ENCODE results near the gene SMARCA4.

Gene SMARCA4

DNA sequence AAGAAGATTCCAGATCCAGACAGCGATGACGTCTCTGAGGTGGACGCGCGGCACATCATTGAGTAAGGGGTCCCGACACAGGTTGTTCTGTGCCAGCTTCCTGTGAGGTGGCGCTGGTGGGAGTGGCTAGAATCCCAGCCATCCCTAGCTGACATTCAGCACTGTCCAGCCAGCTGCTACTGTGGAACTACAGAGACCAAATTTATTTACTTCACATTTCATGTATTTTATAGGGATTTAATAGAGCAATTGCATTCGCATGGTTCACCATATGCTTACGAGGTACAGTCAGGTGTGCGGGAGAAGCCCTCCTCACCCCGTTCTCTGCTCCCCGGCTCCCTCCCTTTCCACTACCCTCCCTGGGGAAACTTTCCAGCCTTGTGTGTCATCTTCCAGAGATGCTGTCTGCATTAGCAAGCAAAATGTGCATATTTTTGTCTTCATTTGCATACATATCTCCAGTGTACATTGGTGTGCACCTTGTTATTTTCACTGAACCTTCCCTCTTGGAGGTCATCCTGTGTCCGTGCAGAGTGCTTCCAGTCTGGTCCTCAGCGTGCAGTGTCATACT, 47.2 kb downstream of the SMARCA4 start:
- H3K27ac ChIP-seq (ENCODE audit: low read depth, low read length), result no peak overlapping the region
- H3K9me3 ChIP-seq (ENCODE audit: control insufficient read depth in 1 of 2, low read length in 2 of 2), result no peaks in the 10 kb centered on the region
- no peaks in the 10 kb centered on the region for H3K4me1 ChIP-seq (ENCODE audit: control insufficient read depth in 1 of 2, insufficient read depth in 2 of 2, low read length in 2 of 2)
- H3K9ac ChIP-seq (ENCODE audit: low read depth in 1 of 2, low read length in 2 of 2), result no peak overlapping the region
- no peaks in the 10 kb centered on the region for H3K27me3 ChIP-seq (ENCODE audit: control insufficient read depth in 1 of 2, insufficient read depth in 2 of 2, low read length in 2 of 2)
- peaks cover 24 to 72% of the 10 kb centered on the region in 2 donors for H3K36me3 ChIP-seq (ENCODE audit: control insufficient read depth in 1 of 2, insufficient read depth in 2 of 2, low read length in 2 of 2)
- H3K4me3 ChIP-seq (ENCODE audit: low read depth in 1 of 2, low read length in 2 of 2), result no peak overlapping the region

DNA sequence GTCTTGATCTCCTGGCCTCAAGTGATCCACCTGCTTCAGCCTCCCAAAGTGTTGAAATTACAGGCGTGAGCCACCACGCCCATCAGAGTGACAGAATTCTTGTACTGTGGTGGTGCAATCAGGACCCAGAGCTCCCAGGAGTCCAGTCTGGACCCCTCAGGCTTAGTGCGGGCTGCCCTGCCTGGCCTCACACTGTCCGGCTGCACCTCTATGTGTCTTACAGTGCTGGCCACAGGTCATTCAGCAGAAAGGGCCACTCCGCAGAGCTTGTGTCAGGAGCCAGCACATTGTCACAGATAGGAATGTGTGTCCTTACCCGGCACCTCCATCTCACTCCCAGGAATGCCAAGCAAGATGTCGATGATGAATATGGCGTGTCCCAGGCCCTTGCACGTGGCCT, 49.2 kb downstream of the SMARCA4 start:
- Histone ChIP-seq H3K4me1 (ENCODE audit: control insufficient read depth in 1 of 2, insufficient read depth in 2 of 2, low read length in 2 of 2) (no peaks in the 10 kb centered on the region), H3K4me3 (ENCODE audit: low read depth in 1 of 2, low read length in 2 of 2) (no peak overlapping the region), H3K9ac (ENCODE audit: low read depth in 1 of 2, low read length in 2 of 2) (no peak overlapping the region), H3K9me3 (ENCODE audit: control insufficient read depth in 1 of 2, low read length in 2 of 2) (no peaks in the 10 kb centered on the region), H3K27ac (ENCODE audit: low read depth, low read length) (no peak overlapping the region), H3K36me3 (ENCODE audit: control insufficient read depth in 1 of 2, insufficient read depth in 2 of 2, low read length in 2 of 2) (peaks cover 35 to 82% of the 10 kb centered on the region in 2 donors), H3K27me3 (ENCODE audit: control insufficient read depth in 1 of 2, insufficient read depth in 2 of 2, low read length in 2 of 2) (no peaks in the 10 kb centered on the region)

DNA sequence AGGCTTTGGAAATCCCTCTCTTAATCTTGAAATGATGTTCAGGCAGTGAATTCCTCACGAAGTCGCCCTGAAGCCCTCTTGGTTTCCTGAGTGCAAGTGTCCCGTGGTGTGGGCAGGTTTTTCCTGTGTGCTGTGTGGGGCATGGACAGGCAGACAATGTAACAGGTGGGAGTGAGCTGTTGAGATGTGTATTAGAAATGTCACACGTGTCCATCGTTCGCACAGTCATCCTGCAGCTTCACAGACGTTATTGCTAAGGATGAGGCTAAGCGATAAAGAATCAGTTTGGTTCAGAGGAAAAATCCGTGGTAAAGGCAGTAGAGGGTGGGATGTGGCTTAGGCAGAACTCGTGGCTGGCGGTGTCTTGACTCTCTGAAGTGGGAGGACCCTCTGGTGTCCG, 51.7 kb downstream of the SMARCA4 start:
- Histone ChIP-seq H3K4me1 (ENCODE audit: control insufficient read depth in 1 of 2, insufficient read depth in 2 of 2, low read length in 2 of 2) (no peaks in the 10 kb centered on the region), H3K27me3 (ENCODE audit: control insufficient read depth in 1 of 2, insufficient read depth in 2 of 2, low read length in 2 of 2) (no peaks in the 10 kb centered on the region), H3K27ac (ENCODE audit: low read depth, low read length) (no peak overlapping the region), H3K9me3 (ENCODE audit: control insufficient read depth in 1 of 2, low read length in 2 of 2) (no peaks in the 10 kb centered on the region), H3K9ac (ENCODE audit: low read depth in 1 of 2, low read length in 2 of 2) (no peak overlapping the region), H3K36me3 (ENCODE audit: control insufficient read depth in 1 of 2, insufficient read depth in 2 of 2, low read length in 2 of 2) (peaks cover 53 to 88% of the 10 kb centered on the region in 2 donors), H3K4me3 (ENCODE audit: low read depth in 1 of 2, low read length in 2 of 2) (no peak overlapping the region)

DNA sequence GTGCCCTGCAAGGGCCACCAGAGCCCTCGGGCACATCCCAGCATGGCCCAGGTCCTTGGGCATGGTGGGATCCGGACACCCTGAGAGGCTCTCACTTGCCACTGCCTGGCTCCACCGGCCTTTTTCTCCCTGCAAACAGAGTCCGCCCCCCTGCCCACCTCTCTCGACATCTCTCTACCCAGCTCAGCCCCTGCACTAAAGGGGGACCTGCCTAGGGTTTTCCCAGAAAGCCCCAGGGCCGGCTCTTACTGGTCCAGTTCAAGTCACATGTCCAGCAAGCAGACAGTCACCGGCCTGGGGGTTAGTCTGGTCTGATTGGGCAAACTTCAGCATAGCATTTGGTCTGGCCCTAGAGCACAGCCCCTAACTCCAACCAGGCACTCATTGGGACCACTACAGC, 52.9 kb downstream of the SMARCA4 start:
- Histone ChIP-seq H3K36me3 (ENCODE audit: control insufficient read depth in 1 of 2, insufficient read depth in 2 of 2, low read length in 2 of 2) (peaks cover 52 to 90% of the 10 kb centered on the region in 2 donors), H3K4me1 (ENCODE audit: control insufficient read depth in 1 of 2, insufficient read depth in 2 of 2, low read length in 2 of 2) (peaks cover 0 to 7% of the 10 kb centered on the region in 2 donors), H3K9me3 (ENCODE audit: control insufficient read depth in 1 of 2, low read length in 2 of 2) (no peaks in the 10 kb centered on the region), H3K4me3 (ENCODE audit: low read depth in 1 of 2, low read length in 2 of 2) (no peak overlapping the region), H3K27ac (ENCODE audit: low read depth, low read length) (no peak overlapping the region), H3K27me3 (ENCODE audit: control insufficient read depth in 1 of 2, insufficient read depth in 2 of 2, low read length in 2 of 2) (no peaks in the 10 kb centered on the region), H3K9ac (ENCODE audit: low read depth in 1 of 2, low read length in 2 of 2) (no peak overlapping the region)

DNA sequence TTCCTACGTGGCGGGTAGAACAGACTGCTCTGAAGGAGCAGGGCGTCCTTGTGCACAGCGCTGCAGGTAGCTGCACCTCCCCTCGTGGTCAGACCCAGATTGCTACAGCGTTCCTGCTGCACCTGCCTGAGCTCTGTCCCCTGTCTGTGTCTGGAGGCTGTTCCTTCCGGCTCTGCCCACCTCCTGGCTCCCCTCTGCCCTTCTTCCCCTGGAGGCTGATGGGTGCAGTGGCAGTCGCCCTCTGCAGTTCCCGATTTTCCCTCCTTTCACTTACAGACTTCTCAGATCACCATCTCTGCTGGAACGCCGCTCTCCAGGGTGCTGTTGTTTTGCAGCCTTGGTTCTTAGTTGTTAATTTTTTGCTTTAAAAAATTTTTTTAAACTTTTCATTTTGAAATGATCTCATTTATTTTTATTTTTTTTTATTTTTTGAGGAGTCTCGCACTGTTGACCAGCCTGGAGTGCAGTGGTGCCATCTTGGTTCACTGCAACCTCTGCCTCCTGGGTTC, 53.6 kb downstream of the SMARCA4 start:
- Histone ChIP-seq H3K27ac (ENCODE audit: low read depth, low read length) (no peak overlapping the region), H3K27me3 (ENCODE audit: control insufficient read depth in 1 of 2, insufficient read depth in 2 of 2, low read length in 2 of 2) (no peaks in the 10 kb centered on the region), H3K9me3 (ENCODE audit: control insufficient read depth in 1 of 2, low read length in 2 of 2) (no peaks in the 10 kb centered on the region)

DNA sequence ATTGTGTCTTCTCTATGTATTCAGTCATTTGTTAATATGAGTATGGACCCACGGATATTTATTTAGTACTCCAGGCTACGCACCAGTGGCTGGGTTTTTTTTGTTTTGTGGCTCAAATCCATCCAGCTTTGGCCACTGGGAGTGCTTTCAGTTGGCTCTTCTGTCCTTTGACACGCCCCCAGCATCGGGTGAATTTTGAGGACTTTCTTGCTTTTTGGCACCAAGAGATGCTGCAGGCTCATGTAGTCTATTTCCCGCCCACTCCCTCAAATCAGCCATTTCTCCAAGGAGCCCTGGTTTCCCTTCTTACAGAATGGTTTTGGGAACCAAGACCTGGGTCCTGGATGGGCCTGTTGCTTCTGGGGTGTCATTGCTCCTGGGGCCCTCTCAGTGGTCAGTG, 55.8 kb downstream of the SMARCA4 start:
- no peak overlapping the region for H3K4me3 ChIP-seq (ENCODE audit: low read depth in 1 of 2, low read length in 2 of 2)
- no peak overlapping the region for H3K27ac ChIP-seq (ENCODE audit: low read depth, low read length)
- peaks cover 0 to 7% of the 10 kb centered on the region in 2 donors for H3K4me1 ChIP-seq (ENCODE audit: control insufficient read depth in 1 of 2, insufficient read depth in 2 of 2, low read length in 2 of 2)
- H3K9ac ChIP-seq (ENCODE audit: low read depth in 1 of 2, low read length in 2 of 2), result no peak overlapping the region
- H3K27me3 ChIP-seq (ENCODE audit: control insufficient read depth in 1 of 2, insufficient read depth in 2 of 2, low read length in 2 of 2), result no peaks in the 10 kb centered on the region
- H3K36me3 ChIP-seq (ENCODE audit: control insufficient read depth in 1 of 2, insufficient read depth in 2 of 2, low read length in 2 of 2), result peaks cover 61 to 96% of the 10 kb centered on the region in 2 donors
- no peaks in the 10 kb centered on the region for H3K9me3 ChIP-seq (ENCODE audit: control insufficient read depth in 1 of 2, low read length in 2 of 2)

More for the DNA sequence above, 53.6 kb downstream of the SMARCA4 start:
- H3K4me1 ChIP-seq (ENCODE audit: control insufficient read depth in 1 of 2, insufficient read depth in 2 of 2, low read length in 2 of 2), result peaks cover 0 to 7% of the 10 kb centered on the region in 2 donors
- no peak overlapping the region for H3K4me3 ChIP-seq (ENCODE audit: low read depth in 1 of 2, low read length in 2 of 2)
- no peak overlapping the region for H3K9ac ChIP-seq (ENCODE audit: low read depth in 1 of 2, low read length in 2 of 2)
- peaks cover 56 to 93% of the 10 kb centered on the region in 2 donors for H3K36me3 ChIP-seq (ENCODE audit: control insufficient read depth in 1 of 2, insufficient read depth in 2 of 2, low read length in 2 of 2)

DNA sequence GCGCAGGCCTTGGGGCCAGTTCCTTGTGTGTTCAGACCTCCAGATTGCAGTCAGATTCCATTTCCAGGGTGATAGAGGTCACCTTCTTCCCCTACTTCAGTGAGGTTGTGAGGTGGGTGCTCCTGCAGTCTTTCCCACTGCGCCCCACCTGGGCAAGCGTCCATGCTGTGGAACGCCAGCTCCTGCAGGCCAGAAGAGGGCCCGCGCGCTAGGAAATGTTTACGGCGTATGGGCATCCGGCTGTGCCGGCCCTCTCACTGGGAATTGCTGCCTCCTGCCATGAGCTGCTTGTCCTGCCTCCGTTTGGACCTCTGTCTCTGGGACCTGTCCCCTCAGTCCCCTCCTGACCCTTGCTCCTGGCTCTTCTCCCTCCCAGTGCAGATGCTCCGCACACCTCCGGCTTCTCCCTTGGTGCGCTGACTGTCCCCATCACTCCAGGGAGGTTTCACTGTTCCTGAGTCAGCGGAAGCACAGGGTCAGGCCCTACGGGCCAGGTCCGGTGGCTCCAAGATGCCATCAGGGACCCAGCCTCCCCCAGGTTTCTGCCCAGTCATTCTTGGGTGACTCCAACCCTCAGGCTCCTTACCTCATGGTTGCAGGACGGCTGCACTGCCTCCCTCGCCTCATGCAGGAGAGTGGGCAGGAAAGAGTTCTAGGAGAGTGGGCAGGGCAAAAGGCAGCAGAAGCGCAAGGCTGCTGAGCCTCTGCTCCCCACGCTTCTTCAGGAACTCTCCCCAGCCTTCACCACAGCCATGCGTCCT, 56.6 kb downstream of the SMARCA4 start:
- Histone ChIP-seq H3K9ac (ENCODE audit: low read depth in 1 of 2, low read length in 2 of 2) (no peak overlapping the region), H3K27ac (ENCODE audit: low read depth, low read length) (no peak overlapping the region), H3K27me3 (ENCODE audit: control insufficient read depth in 1 of 2, insufficient read depth in 2 of 2, low read length in 2 of 2) (no peaks in the 10 kb centered on the region), H3K4me3 (ENCODE audit: low read depth in 1 of 2, low read length in 2 of 2) (no peak overlapping the region), H3K9me3 (ENCODE audit: control insufficient read depth in 1 of 2, low read length in 2 of 2) (no peaks in the 10 kb centered on the region), H3K36me3 (ENCODE audit: control insufficient read depth in 1 of 2, insufficient read depth in 2 of 2, low read length in 2 of 2) (peaks cover 69 to 98% of the 10 kb centered on the region in 2 donors), H3K4me1 (ENCODE audit: control insufficient read depth in 1 of 2, insufficient read depth in 2 of 2, low read length in 2 of 2) (peaks cover 0 to 7% of the 10 kb centered on the region in 2 donors)

DNA sequence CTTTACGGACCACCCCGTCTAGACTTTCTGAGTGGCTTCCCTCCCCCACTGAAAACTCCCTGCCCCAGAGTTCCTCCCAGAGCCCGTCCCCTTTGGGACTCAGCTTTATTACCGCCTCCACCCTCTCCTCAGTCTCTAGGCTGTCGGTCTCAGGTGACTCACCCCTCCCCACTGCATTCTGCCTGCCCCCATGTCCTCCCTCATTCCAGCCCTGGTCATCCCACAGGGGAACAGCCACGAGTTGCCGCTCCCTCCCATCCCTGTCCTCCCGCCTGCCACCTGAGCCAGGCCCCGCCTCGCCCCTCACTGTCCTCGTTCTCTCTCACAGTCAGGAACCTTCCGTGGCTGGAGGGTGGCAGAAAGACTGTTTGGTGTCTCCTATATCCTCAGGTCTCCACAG, 57.3 kb downstream of the SMARCA4 start:
- Histone ChIP-seq H3K9ac (ENCODE audit: low read depth in 1 of 2, low read length in 2 of 2) (no peak overlapping the region), H3K27ac (ENCODE audit: low read depth, low read length) (no peak overlapping the region), H3K4me1 (ENCODE audit: control insufficient read depth in 1 of 2, insufficient read depth in 2 of 2, low read length in 2 of 2) (peaks cover 0 to 7% of the 10 kb centered on the region in 2 donors), H3K9me3 (ENCODE audit: control insufficient read depth in 1 of 2, low read length in 2 of 2) (no peaks in the 10 kb centered on the region), H3K36me3 (ENCODE audit: control insufficient read depth in 1 of 2, insufficient read depth in 2 of 2, low read length in 2 of 2) (peaks cover 63 to 96% of the 10 kb centered on the region in 2 donors), H3K4me3 (ENCODE audit: low read depth in 1 of 2, low read length in 2 of 2) (no peak overlapping the region), H3K27me3 (ENCODE audit: control insufficient read depth in 1 of 2, insufficient read depth in 2 of 2, low read length in 2 of 2) (no peaks in the 10 kb centered on the region)

DNA sequence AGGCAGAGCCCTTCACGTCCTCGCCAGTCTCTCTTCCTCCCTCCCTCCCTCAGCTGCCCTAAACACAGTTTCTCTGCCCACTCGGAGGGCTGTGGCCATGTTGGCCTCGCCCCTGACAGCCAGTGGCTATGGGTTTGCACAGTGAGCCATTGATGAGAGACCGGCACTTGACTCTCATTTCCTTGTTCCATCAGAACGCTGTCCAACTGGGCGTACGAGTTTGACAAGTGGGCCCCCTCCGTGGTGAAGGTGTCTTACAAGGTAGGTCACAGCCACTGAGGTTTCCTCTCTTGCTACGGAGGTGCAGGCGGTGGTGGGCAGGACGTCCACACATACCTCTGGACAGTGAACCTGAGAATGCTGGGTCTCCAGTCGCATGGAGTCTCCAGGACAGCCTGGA, 57.9 kb downstream of the SMARCA4 start:
- Histone ChIP-seq H3K9me3 (ENCODE audit: control insufficient read depth in 1 of 2, low read length in 2 of 2) (no peaks in the 10 kb centered on the region), H3K4me3 (ENCODE audit: low read depth in 1 of 2, low read length in 2 of 2) (no peak overlapping the region), H3K27ac (ENCODE audit: low read depth, low read length) (no peak overlapping the region), H3K27me3 (ENCODE audit: control insufficient read depth in 1 of 2, insufficient read depth in 2 of 2, low read length in 2 of 2) (no peaks in the 10 kb centered on the region), H3K4me1 (ENCODE audit: control insufficient read depth in 1 of 2, insufficient read depth in 2 of 2, low read length in 2 of 2) (peaks cover 0 to 7% of the 10 kb centered on the region in 2 donors), H3K36me3 (ENCODE audit: control insufficient read depth in 1 of 2, insufficient read depth in 2 of 2, low read length in 2 of 2) (peaks cover 63 to 96% of the 10 kb centered on the region in 2 donors), H3K9ac (ENCODE audit: low read depth in 1 of 2, low read length in 2 of 2) (no peak overlapping the region)

DNA sequence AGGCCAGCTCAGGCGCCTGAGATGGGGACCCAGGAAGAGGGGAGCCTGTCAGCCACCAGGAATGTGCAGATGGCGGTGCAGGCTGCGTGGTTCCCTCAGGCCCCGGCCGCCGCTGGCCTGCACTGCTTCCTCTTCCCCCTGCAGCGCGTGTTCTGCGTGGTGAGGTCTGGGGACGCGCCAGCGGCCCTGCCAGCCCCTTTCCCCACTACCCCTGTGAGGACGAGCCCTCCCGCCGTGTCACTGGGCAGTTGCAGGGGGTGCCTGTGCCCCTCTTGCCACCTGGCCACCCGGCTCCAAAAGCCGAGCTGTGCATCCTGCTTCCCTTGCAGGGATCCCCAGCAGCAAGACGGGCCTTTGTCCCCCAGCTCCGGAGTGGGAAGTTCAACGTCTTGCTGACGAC, 58.4 kb downstream of the SMARCA4 start:
- no peak overlapping the region for H3K9ac ChIP-seq (ENCODE audit: low read depth in 1 of 2, low read length in 2 of 2)
- no peak overlapping the region for H3K27ac ChIP-seq (ENCODE audit: low read depth, low read length)
- no peak overlapping the region for H3K4me3 ChIP-seq (ENCODE audit: low read depth in 1 of 2, low read length in 2 of 2)
- H3K9me3 ChIP-seq (ENCODE audit: control insufficient read depth in 1 of 2, low read length in 2 of 2), result no peaks in the 10 kb centered on the region
- H3K4me1 ChIP-seq (ENCODE audit: control insufficient read depth in 1 of 2, insufficient read depth in 2 of 2, low read length in 2 of 2), result peaks cover 0 to 7% of the 10 kb centered on the region in 2 donors
- H3K36me3 ChIP-seq (ENCODE audit: control insufficient read depth in 1 of 2, insufficient read depth in 2 of 2, low read length in 2 of 2), result peaks cover 60 to 96% of the 10 kb centered on the region in 2 donors
- no peaks in the 10 kb centered on the region for H3K27me3 ChIP-seq (ENCODE audit: control insufficient read depth in 1 of 2, insufficient read depth in 2 of 2, low read length in 2 of 2)

Measured in duodenal mucosa (tissue), 2 donors.